Measurements from ENCODE around the gene TNS3. TPM values are rescaled to one million over a fixed set of nuclear protein-coding genes. Genes with fewer than 3 reads are reported as not detected.

TNS3 gene
- total RNA-seq, 1 experiment from 2014 or later, result 61.7 TPM

GRCh38 chr7:47373871-47374451, 207.9 kb downstream of the TNS3 start:
- in situ Hi-C loops (cut with HindIII; ENCODE audit: low pct_unique_long_range_greater_than_20kb, low sequenced_read_pairs), result no loop called here
- no peak for DNase-seq (ENCODE audit: low read depth, low spot score)

GRCh38 chr7:47371733-47372368, 210.1 kb downstream of the TNS3 start:
- DNase-seq (ENCODE audit: low read depth, low spot score), result no peak
- in situ Hi-C loops (cut with HindIII; ENCODE audit: low pct_unique_long_range_greater_than_20kb, low sequenced_read_pairs), result no loop called here

GRCh38 chr7:47371317-47371716, 210.6 kb downstream of the TNS3 start:
- no peak for DNase-seq (ENCODE audit: low read depth, low spot score)
- in situ Hi-C loops (cut with HindIII; ENCODE audit: low pct_unique_long_range_greater_than_20kb, low sequenced_read_pairs), result no loop called here

GRCh38 chr7:47370461-47371042, 211.4 kb downstream of the TNS3 start:
- no peak for DNase-seq (ENCODE audit: low read depth, low spot score)
- in situ Hi-C loops (cut with HindIII; ENCODE audit: low pct_unique_long_range_greater_than_20kb, low sequenced_read_pairs), result no loop called here

- in situ Hi-C loops (cut with HindIII; ENCODE audit: low pct_unique_long_range_greater_than_20kb, low sequenced_read_pairs), result no loop called here
These were observed 212.2 kb downstream of the TNS3 start for GRCh38 chr7:47369736-47370135.

GRCh38 chr7:47368190-47368812, 213.6 kb downstream of the TNS3 start:
- no peak for DNase-seq (ENCODE audit: low read depth, low spot score)
- in situ Hi-C loops (cut with HindIII; ENCODE audit: low pct_unique_long_range_greater_than_20kb, low sequenced_read_pairs), result no loop called here

More at GRCh38 chr7:47369736-47370135, 212.2 kb downstream of the TNS3 start:
- DNase-seq (ENCODE audit: low read depth, low spot score), result no peak

- in situ Hi-C loops (cut with HindIII; ENCODE audit: low pct_unique_long_range_greater_than_20kb, low sequenced_read_pairs), result no loop called here
- DNase-seq (ENCODE audit: low read depth, low spot score), result no peak
These were observed 214.5 kb downstream of the TNS3 start for GRCh38 chr7:47367369-47367768.

- in situ Hi-C loops (cut with HindIII; ENCODE audit: low pct_unique_long_range_greater_than_20kb, low sequenced_read_pairs), result no loop called here
- DNase-seq (ENCODE audit: low read depth, low spot score), result no peak
These were observed 215.0 kb downstream of the TNS3 start for GRCh38 chr7:47366960-47367359.

- DNase-seq (ENCODE audit: low read depth, low spot score), result no peak
- in situ Hi-C loops (cut with HindIII; ENCODE audit: low pct_unique_long_range_greater_than_20kb, low sequenced_read_pairs), result no loop called here
These were observed 215.7 kb downstream of the TNS3 start for GRCh38 chr7:47366211-47366610.

- in situ Hi-C loops (cut with HindIII; ENCODE audit: low pct_unique_long_range_greater_than_20kb, low sequenced_read_pairs), result no loop called here
- no peak for DNase-seq (ENCODE audit: low read depth, low spot score)
These were observed 218.9 kb downstream of the TNS3 start for GRCh38 chr7:47362984-47363383.

GRCh38 chr7:47361746-47362215, 220.1 kb downstream of the TNS3 start:
- in situ Hi-C loops (cut with HindIII; ENCODE audit: low pct_unique_long_range_greater_than_20kb, low sequenced_read_pairs), result no loop called here
- peak; percentile 37 for DNase-seq (ENCODE audit: low read depth, low spot score)

GRCh38 chr7:47361236-47361635, 220.7 kb downstream of the TNS3 start:
- in situ Hi-C loops (cut with HindIII; ENCODE audit: low pct_unique_long_range_greater_than_20kb, low sequenced_read_pairs), result no loop called here
- no peak for DNase-seq (ENCODE audit: low read depth, low spot score)

- in situ Hi-C loops (cut with HindIII; ENCODE audit: low pct_unique_long_range_greater_than_20kb, low sequenced_read_pairs), result no loop called here
- no peak for DNase-seq (ENCODE audit: low read depth, low spot score)
These were observed 221.5 kb downstream of the TNS3 start for GRCh38 chr7:47360301-47360900.

- DNase-seq (ENCODE audit: low read depth, low spot score), result no peak
- in situ Hi-C loops (cut with HindIII; ENCODE audit: low pct_unique_long_range_greater_than_20kb, low sequenced_read_pairs), result no loop called here
These were observed 222.8 kb downstream of the TNS3 start for GRCh38 chr7:47358944-47359588.

GRCh38 chr7:47358357-47358756, 223.6 kb downstream of the TNS3 start:
- DNase-seq (ENCODE audit: low read depth, low spot score), result no peak
- in situ Hi-C loops (cut with HindIII; ENCODE audit: low pct_unique_long_range_greater_than_20kb, low sequenced_read_pairs), result no loop called here

GRCh38 chr7:47357863-47358262, 224.0 kb downstream of the TNS3 start:
- peak; percentile 54 for DNase-seq (ENCODE audit: low read depth, low spot score)
- in situ Hi-C loops (cut with HindIII; ENCODE audit: low pct_unique_long_range_greater_than_20kb, low sequenced_read_pairs), result no loop called here

- DNase-seq (ENCODE audit: low read depth, low spot score), result no peak
- in situ Hi-C loops (cut with HindIII; ENCODE audit: low pct_unique_long_range_greater_than_20kb, low sequenced_read_pairs), result no loop called here
These were observed 224.6 kb downstream of the TNS3 start for GRCh38 chr7:47357361-47357760.

- in situ Hi-C loops (cut with HindIII; ENCODE audit: low pct_unique_long_range_greater_than_20kb, low sequenced_read_pairs), result no loop called here
These were observed 225.7 kb downstream of the TNS3 start for GRCh38 chr7:47356261-47356660.

More at GRCh38 chr7:47356261-47356660, 225.7 kb downstream of the TNS3 start:
- DNase-seq (ENCODE audit: low read depth, low spot score), result no peak

All from SK-MEL-5 (cell line).